ENCODE data around the gene DGKE.

The DGKE gene

GRCh38 chr17:56850591-56850990 is 16.6 kb downstream of the DGKE start:
- DNase-seq: no peak

GRCh38 chr17:56851008-56851407 is 17.1 kb downstream of the DGKE start:
- DNase-seq: no peak

- no peak for DNase-seq
Observed at GRCh38 chr17:56861899-56862298, 27.9 kb downstream of the DGKE start.

DNA sequence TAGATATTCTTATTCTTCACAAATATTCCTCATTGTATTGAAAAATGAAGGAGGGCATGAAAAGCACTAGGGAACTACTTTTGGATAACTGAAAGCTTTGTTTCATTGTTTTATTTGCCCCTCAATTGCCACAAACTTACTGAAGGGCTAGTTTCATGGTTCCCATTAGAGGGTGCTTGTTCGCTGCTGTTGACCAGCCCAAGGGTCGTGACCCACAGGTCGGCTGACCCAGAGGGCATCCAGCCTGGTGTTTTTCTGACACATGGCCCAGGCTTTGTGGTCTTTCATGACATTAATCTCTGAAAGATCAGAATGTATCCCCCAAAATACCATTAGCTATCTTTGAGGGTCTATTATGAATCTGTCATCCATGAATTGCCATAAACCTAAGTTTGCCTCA is 30.0 kb downstream of the DGKE start:
- DNase-seq: no peak

GRCh38 chr17:56866076-56866475 is 32.1 kb downstream of the DGKE start:
- DNase-seq: no peak

DNA sequence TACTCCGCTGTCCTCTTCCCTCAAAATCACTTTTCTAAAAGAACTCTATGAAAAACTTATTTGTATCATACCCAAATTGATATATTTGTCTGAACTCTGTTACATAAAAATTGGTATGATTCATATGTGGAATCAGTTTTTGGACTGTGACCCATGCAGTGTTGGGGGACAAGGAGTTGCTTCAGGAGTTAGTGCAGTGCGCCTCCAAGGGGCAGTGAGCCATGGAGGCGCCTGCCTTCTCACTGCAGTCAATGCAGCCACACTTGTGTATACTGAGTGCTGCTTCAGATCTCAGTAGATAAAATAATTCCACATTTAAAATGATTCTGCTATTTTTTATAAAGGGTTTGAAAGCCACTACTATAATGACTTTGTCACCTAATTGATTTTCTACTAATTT is 32.5 kb downstream of the DGKE start:
- DNase-seq: no peak

- no peak for DNase-seq
Observed at GRCh38 chr17:56867948-56868376, 34.0 kb downstream of the DGKE start.

DNA sequence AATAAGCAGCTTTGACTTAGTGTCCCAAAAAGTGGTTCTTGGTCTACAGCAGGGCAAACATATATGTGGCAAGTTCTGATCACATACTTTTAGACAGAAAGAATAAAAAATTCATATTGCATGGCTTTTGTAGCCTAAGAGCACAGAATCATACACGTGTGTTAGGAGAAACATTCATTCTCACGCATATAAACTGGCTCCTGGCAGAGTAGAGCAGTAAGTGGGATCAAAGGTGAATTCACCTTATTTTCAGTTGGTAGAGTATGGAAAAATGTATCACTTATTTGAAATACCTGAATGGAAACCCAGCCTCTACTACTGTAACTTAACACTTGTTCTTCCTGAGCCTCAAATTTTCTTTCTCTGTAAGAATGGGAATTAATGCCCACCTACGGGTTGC is 34.8 kb downstream of the DGKE start:
- no peak for DNase-seq

DNA sequence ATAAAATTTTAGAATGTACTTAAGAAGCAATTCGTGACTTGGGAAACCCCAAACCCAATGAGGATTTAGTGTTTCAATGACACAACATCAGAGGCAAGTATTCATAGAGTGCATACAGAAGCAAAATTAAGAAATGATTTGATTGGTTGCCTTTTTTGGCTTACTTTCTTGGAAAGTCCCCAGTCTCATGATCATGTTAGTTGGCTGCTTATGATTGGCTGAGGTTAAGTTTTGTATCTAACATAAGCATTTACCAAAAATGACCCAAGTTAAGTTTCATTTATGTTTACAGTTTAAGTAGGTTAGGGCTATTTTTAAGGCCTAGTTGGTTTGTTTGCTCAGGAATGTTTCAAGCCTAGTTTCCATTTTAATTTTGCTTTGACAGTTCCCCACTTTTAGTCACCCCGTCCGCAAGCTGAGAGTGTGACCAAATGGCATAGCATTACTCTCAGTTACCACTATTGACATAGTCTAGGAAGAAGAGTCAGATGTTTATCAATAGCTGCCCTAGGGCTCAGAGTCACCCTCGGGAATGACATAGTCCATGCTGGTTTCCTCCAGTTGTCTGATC is 36.2 kb downstream of the DGKE start:
- no peak for DNase-seq

DNA sequence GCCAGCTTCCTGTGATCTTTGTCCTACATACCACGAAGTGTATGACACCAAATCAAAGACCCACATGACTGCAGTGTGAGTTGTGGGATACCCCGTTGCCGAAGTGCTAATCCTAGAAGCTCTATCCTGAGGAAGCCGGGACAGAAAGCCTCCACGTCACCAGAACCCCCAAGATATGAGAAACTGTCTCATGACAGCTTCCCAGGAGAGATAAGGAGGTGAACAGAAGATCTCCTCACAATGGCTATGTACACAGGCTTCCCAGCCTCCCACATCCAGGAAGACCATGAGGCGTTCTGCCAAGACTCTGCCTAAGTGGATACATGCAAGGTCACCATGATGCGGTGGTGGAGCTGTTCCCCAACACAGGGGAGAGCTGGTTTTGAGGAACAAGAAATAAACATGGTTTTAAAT is 42.8 kb downstream of the DGKE start:
- no peak for DNase-seq

GRCh38 chr17:56879280-56879679 is 45.3 kb downstream of the DGKE start:
- no peak for DNase-seq

DNA sequence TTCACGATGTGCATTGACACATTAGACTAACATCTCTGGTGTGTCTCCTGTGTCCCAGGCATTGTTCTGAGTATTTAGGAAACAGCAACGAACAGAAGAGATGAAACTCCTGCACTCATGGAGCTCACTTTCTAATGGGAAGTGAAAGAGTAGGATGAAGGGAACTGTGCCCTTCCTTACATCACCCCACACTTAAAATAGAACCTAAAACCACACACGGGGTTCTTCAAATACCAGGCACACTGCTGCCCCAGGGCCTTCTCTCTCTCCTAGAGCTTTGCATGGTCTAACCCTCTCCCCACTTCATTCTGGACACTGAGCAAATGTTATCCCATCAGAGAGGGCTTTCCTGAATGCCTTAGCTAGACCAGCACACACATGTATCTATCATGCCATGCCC is 46.2 kb downstream of the DGKE start:
- no peak for DNase-seq

DNA sequence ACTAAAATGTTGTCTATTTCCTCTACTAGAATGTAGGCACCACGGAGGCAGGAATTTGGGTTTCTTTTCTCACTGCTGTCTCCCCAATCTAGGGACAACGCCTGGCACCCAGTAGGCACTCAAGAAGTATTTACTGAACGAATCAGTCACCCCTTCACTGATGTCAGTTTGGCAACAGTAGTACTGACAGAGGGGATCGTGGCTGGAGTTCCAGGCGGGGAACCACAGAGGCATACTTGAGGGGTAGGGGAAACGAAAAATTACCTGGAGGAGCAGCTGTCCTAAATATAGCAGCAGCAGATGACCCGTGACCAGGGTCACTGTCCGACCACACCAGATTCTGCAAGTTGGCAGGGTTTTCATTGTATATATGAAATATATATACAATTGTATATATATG is 46.6 kb downstream of the DGKE start:
- DNase-seq: no peak

DNA sequence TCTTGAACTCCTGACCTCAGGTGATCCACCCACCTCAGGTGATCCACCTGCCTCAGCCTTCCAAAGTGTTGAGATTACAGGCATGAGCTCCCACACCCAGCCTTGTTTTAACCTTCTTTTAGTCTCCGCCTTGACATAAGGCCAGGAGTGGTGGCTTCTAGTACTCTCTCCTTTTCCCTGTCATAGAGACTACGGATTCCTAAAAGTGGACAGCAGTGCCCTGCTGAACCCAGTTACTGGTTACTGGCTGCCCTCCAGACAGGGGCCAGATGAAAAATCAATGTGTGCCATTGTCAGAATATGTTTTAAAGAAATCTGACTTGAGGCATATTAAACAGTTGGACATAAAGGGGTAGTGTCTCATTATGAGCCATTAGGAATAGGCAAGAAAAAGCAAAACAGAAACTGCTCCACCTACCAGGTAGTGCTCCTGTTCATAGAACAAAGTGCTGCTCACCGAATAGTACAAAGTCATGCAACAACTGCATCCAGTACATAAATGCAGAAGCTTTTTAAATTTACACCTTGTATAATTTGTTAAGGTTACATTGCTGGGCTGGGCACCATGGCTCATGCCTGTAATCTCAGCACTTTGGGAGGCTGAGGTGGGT is 47.8 kb downstream of the DGKE start:
- DNase-seq: no peak

GRCh38 chr17:56883616-56884015 is 49.7 kb downstream of the DGKE start:
- DNase-seq: no peak

DNA sequence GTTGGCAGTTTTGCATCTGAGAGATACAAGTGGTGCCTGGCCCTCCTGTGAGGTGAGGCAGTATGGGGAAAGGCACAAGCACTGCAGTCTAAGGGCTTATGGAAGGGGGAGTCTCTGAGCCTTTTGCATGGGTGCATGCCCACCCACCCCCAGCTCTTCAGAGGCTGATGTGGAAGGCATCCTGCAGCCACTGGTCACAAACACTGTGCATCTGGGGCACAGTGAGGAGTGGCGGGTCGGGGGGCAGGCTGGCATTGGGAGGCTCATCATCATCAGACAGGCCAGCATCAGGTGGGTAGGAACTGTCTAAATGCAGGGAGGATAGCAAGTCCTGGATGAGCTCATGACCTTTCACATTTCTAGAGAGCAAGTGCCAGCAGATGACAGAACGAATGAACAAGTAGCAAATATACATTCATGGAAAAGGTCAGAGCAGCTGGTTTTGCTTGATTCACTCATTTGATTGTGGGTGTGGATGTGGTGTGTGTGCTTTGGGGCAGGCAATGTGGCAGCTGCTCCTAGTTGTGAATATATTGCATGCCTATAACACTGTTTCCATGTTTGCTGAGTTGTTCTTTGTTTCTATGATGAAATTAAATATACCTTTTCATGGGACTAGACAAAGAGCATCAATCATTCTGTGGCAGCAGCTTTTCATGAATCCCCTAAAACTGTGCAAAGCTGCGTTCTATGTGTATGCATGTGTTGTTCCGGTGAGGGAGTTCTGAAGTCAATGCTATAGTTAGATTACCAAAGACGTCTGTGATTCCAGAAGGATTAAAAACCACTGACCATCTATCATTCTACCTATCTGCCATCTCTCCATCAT is 50.7 kb downstream of the DGKE start:
- no peak for DNase-seq

GRCh38 chr17:56885312-56885657 is 51.3 kb downstream of the DGKE start:
- DNase-seq: no peak

GRCh38 chr17:56886288-56886731 is 52.4 kb downstream of the DGKE start:
- no peak for DNase-seq

GRCh38 chr17:56887105-56887504 is 53.2 kb downstream of the DGKE start:
- DNase-seq: no peak

GRCh38 chr17:56887552-56888467 is 53.9 kb downstream of the DGKE start:
- no peak for DNase-seq

- no peak for DNase-seq
Observed at GRCh38 chr17:56890390-56890789, 56.4 kb downstream of the DGKE start.

DNA sequence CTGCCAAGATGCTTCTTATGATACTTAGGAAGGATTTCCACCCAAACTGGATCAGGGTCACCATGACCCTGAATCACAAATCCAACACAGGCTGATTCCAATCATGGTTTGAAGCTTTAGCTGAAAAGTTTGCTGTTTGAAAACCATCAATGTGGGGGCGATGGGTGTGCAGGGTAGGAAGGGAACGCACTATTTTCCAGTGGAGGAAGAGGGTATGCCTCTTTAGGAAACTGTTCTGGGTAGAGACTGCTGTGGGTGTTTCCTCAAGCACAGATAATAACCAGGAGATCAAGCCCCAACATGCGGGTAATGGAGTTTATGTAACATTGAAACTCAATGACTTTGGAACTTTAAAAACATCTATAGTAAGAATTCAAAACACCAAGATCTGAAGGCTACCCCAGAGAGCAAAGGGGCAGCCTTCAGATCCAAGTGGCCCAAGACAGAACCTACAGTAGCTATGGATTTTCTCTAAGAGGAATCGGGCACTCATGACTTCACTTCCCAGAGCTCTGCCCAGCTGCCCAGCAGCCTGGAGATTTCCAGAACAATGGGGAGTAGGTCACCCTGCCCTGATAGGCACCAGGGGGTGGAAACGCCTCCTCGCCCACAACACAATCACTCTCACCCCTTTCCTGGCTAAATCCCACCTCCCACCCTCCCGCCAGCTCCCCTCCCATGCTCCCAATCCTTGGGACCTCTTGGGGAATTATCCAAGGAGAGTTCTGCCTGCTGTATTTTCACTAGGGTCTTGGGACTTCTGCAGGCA is 57.1 kb downstream of the DGKE start:
- DNase-seq: no peak

All from fibroblast of skin of scalp (primary cell).